Astrocyte of the cerebellum (primary cell): Measurements from ENCODE around the gene NDUFB8.

Experiments
- DNase-seq: peaks from one replicate; pipeline ENCODE4 v3.0.0-alpha.2; 2011; ENCODE audit warnings: low read depth
- H3K4me3 ChIP-seq: 2 replicates; pipeline ENCODE4 v1.5.1; 2011; ENCODE audit warnings: mild to moderate bottlenecking, low read depth, low read length, moderate library complexity
- CTCF ChIP-seq: IDR thresholded peaks from 2 replicates; pipeline ENCODE4 v1.5.1; 2012; ENCODE audit warnings: low read length, low read depth, moderate library complexity, mild to moderate bottlenecking; ENCODE audit errors: missing control alignments
- in situ Hi-C: cut with HindIII; loops from 2 replicates; pipeline ENCODE4 v1.10.0; 2017; ENCODE audit warnings: low sequenced_read_pairs

NDUFB8 gene

GRCh38 chr10:100510533-100511308, 18.9 kb downstream of the NDUFB8 start:
- no peak overlapping the region for H3K4me3 ChIP-seq
- DNase-seq = no peak
- no peak for TF ChIP-seq CTCF
- in situ Hi-C loops = no loop called here

GRCh38 chr10:100509241-100509840, 20.3 kb downstream of the NDUFB8 start:
- TF ChIP-seq CTCF = no peak
- H3K4me3 ChIP-seq = no peak overlapping the region
- DNase-seq = no peak
- in situ Hi-C loops = no loop called here

GRCh38 chr10:100508691-100509150, 20.9 kb downstream of the NDUFB8 start:
- no peak overlapping the region for H3K4me3 ChIP-seq
- in situ Hi-C loops = no loop called here
- TF ChIP-seq CTCF = peak; percentile 72
- DNase-seq = peak; percentile 31

GRCh38 chr10:100508266-100508665, 21.4 kb downstream of the NDUFB8 start:
- TF ChIP-seq CTCF = no peak
- no peak overlapping the region for H3K4me3 ChIP-seq
- in situ Hi-C loops = no loop called here
- no peak for DNase-seq

GRCh38 chr10:100507357-100507732, 22.3 kb downstream of the NDUFB8 start:
- no peak for DNase-seq
- no peak overlapping the region for H3K4me3 ChIP-seq
- in situ Hi-C loops = no loop called here
- TF ChIP-seq CTCF = no peak

GRCh38 chr10:100506596-100507356, 22.9 kb downstream of the NDUFB8 start:
- DNase-seq = no peak
- no peak for TF ChIP-seq CTCF
- in situ Hi-C loops = no loop called here
- H3K4me3 ChIP-seq = no peak overlapping the region
